Progenitor cell of endocrine pancreas (in vitro differentiated cells): ENCODE results near the gene XPO5. TPM values are rescaled to one million over a fixed set of nuclear protein-coding genes. Genes with fewer than 3 reads are reported as not detected.

Experiments
- DNase-seq: peaks from one replicate; pipeline ENCODE4 v3.0.0; 2021; ENCODE audit warnings: low spot score; ENCODE audit not compliant: unreplicated experiment
- H3K27ac Mint-ChIP-seq: 2 replicates; pipeline ENCODE4 v1.8.0; 2021; ENCODE audit warnings: mild to moderate bottlenecking, moderate library complexity, mixed read lengths
- H3K27me3 Mint-ChIP-seq: 2 replicates; pipeline ENCODE4 v1.8.0; 2021; ENCODE audit warnings: mixed read lengths
- H3K36me3 Mint-ChIP-seq: 2 replicates; pipeline ENCODE4 v1.8.0; 2022; ENCODE audit warnings: mixed read lengths; ENCODE audit not compliant: insufficient read depth
- H3K4me1 Mint-ChIP-seq: 2 replicates; pipeline ENCODE4 v1.8.0; 2021; ENCODE audit warnings: low read depth, mixed read lengths
- H3K4me3 Mint-ChIP-seq: 2 replicates; pipeline ENCODE4 v1.8.0; 2021; ENCODE audit warnings: low read depth, mild to moderate bottlenecking, moderate library complexity, mixed read lengths
- H3K9me3 Mint-ChIP-seq: 2 replicates; pipeline ENCODE4 v1.8.0; 2021; ENCODE audit warnings: low read depth, mixed read lengths
- CTCF ChIP-seq: fragments of 200-600 bp; sonication (generic); IDR thresholded peaks from one replicate; pipeline ENCODE4 v1.5.0; 2021; ENCODE audit warnings: antibody characterized with exemption, mild to moderate bottlenecking; ENCODE audit not compliant: unreplicated experiment
- total RNA-seq: library from RNA; stranded (reverse); gene quantifications from 2 replicates; pipeline ENCODE4 v1.2.1, GENCODE V29; 2021

XPO5 gene
- total RNA-seq, 1 donor from 2014 or later = 64.0 TPM

- H3K4me1 Mint-ChIP-seq = peaks cover 21% of the 10 kb centered on the region
- peak overlapping the region; percentile 93 for H3K27ac Mint-ChIP-seq
- no peaks in the 10 kb centered on the region for H3K27me3 Mint-ChIP-seq
- no peak for DNase-seq
- H3K9me3 Mint-ChIP-seq = no peaks in the 10 kb centered on the region
- no peak for TF ChIP-seq CTCF
- H3K4me3 Mint-ChIP-seq = peak overlapping the region; percentile 78
- peaks cover under 1% of the 10 kb centered on the region for H3K36me3 Mint-ChIP-seq
Observed at GRCh38 chr6:43476746-43477145, 99.1 kb downstream of the XPO5 start.

- Mint-ChIP-seq H3K9me3 (no peaks in the 10 kb centered on the region), H3K36me3 (no peaks in the 10 kb centered on the region), H3K27ac (no peak overlapping the region), H3K4me1 (peaks cover 19% of the 10 kb centered on the region), H3K4me3 (no peak overlapping the region), H3K27me3 (no peaks in the 10 kb centered on the region)
- DNase-seq = no peak
- no peak for TF ChIP-seq CTCF
Observed at GRCh38 chr6:43475516-43475915, 100.3 kb downstream of the XPO5 start.

GRCh38 chr6:43472515-43472914, 103.3 kb downstream of the XPO5 start:
- DNase-seq = no peak
- no peak for TF ChIP-seq CTCF
- Mint-ChIP-seq H3K27ac (no peak overlapping the region), H3K9me3 (no peaks in the 10 kb centered on the region), H3K36me3 (no peaks in the 10 kb centered on the region), H3K4me1 (peaks cover 10% of the 10 kb centered on the region), H3K4me3 (no peak overlapping the region), H3K27me3 (peaks cover 5% of the 10 kb centered on the region)

Other genes starting within 250 kb of the XPO5 start
- 22.0 and 23.2 TPM in 2 replicates for gene ZNF318, start 206.4 kb downstream of the XPO5 start, total RNA-seq
- gene ABCC10, start 148.5 kb downstream of the XPO5 start, total RNA-seq = 68.5 and 68.8 TPM in 2 replicates
- 0.60 and 0.73 TPM in 2 replicates for gene DLK2, start 120.5 kb downstream of the XPO5 start, total RNA-seq
- 64.5 and 65.8 TPM in 2 replicates for gene TJAP1, start 98.5 kb downstream of the XPO5 start, total RNA-seq
- 1.5 and 1.6 TPM in 2 replicates for gene LRRC73, start 65.7 kb downstream of the XPO5 start, total RNA-seq
- gene YIPF3, start 59.1 kb downstream of the XPO5 start, total RNA-seq = 121 and 136 TPM in 2 replicates
- 45.4 and 47.4 TPM in 2 replicates for gene POLR1C, start 58.9 kb downstream of the XPO5 start, total RNA-seq
- 14.5 and 19.6 TPM in 2 replicates for gene POLH, start 147 bp upstream of the XPO5 start, total RNA-seq
- 83.8 and 84.1 TPM in 2 replicates for gene GTPBP2, start 53.2 kb upstream of the XPO5 start, total RNA-seq
- gene MAD2L1BP, start 59.8 kb upstream of the XPO5 start, total RNA-seq = 31.4 and 31.8 TPM in 2 replicates
- 0.29 and 0.31 TPM in 2 replicates for gene RSPH9, start 69.0 kb upstream of the XPO5 start, total RNA-seq
- gene MRPS18A, start 111.8 kb upstream of the XPO5 start, total RNA-seq = 39.8 and 41.9 TPM in 2 replicates
- 243 and 267 TPM in 2 replicates for gene VEGFA, start 194.2 kb upstream of the XPO5 start, total RNA-seq